Testis (tissue), 3 donors: ENCODE results near the gene IFT25. TPM values are rescaled to one million over a fixed set of nuclear protein-coding genes. Genes with fewer than 3 reads are reported as not detected.

Experiments used
- DNase-seq: peaks from one replicate; pipeline ENCODE4 v3.0.0-alpha.2; 2019
- H3K27ac ChIP-seq, 2 donors: fragments of 200-600 bp; sonication (generic); one replicate each; pipeline ENCODE4 v1.5.1; 2019
- H3K27me3 ChIP-seq: fragments of 200-600 bp; sonication (generic); one replicate; pipeline ENCODE4 v1.5.1; 2019
- H3K36me3 ChIP-seq: fragments of 200-600 bp; sonication (generic); one replicate; pipeline ENCODE4 v1.5.1; 2017; ENCODE audit warnings: low read depth; ENCODE audit errors: missing control alignments
- H3K4me1 ChIP-seq: fragments of 200-600 bp; sonication (generic); one replicate; pipeline ENCODE4 v1.5.1; 2019
- H3K4me3 ChIP-seq, 2 donors: fragments of 200-600 bp; sonication (generic); one replicate each; pipeline ENCODE4 v1.5.1; 2017 to 2019
- H3K9me3 ChIP-seq: fragments of 200-600 bp; sonication (generic); one replicate; pipeline ENCODE4 v1.5.1; 2017
- CTCF ChIP-seq, 3 experiments: fragments of 450-650 bp in 2 of 3; fragments of 200-600 bp in 1 of 3; sonication (generic) in 1 of 3; IDR thresholded peaks; one replicate each; pipeline ENCODE4 v1.5.1; 2016 to 2019; ENCODE audit warnings: antibody characterized with exemption in 3 of 3, mild to moderate bottlenecking in 2 of 3, moderate library complexity in 1 of 3
- POLR2A ChIP-seq: fragments of 450-650 bp; IDR thresholded peaks from one replicate; pipeline ENCODE4 v1.6.1; 2017; ENCODE audit warnings: antibody characterized with exemption, mild to moderate bottlenecking, moderate library complexity
- WGBS, 2 donors: methylation state at CpG; one replicate each; pipeline ENCODE4 v1.1.5; 2018; 5-methylcytosine and 5-hydroxymethylcytosine counted together
- intact Hi-C: fragments of 100-400 bp; cut with DNase I; formaldehyde crosslinking; loops from one replicate; pipeline ENCODE4 v1.15.1; 2023; ENCODE audit warnings: low total_unique reads
- polyA plus RNA-seq: library from polyadenylated mRNA; stranded (reverse); fragments of 350-450 nt; fragmentation: Illumina TruSeq; extraction: RNeasy Lipid Tissue Mini Kit (QIAGEN cat#74804); gene quantifications from one replicate; pipeline ENCODE4 v1.2.3, GENCODE V29; 2014; ENCODE audit warnings: low read depth, low replicate concordance; ENCODE audit not compliant: insufficient read depth
- total RNA-seq, 2 donors: library from RNA; depleted of rRNA; stranded (reverse); fragments of >200 nt; gene quantifications; one replicate each; pipeline ENCODE4 v1.2.3, GENCODE V29; 2016

The IFT25 gene
- total and polyA plus RNA-seq, 3 donors from 2014 or later, result 28.1 to 43.7 (median 34.1) TPM

GRCh38 chr1:53943090-53943489 lies 2.4 kb downstream of the IFT25 start:
- Histone ChIP-seq H3K4me3 (no peak overlapping the region), H3K27ac (no peak overlapping the region), H3K36me3 (no peaks in the 10 kb centered on the region), H3K27me3 (no peaks in the 10 kb centered on the region), H3K4me1 (peaks cover 10% of the 10 kb centered on the region), H3K9me3 (no peaks in the 10 kb centered on the region)
- DNase-seq, result no peak
- TF ChIP-seq POLR2A, result no peak
- TF ChIP-seq CTCF (IDR thresholded peaks at IDR 0.05), result no peak
- intact Hi-C loops, result no loop called here
- 80 to 86% methylated on average over 6 of the region's 6 CpGs for WGBS, 2 donors

DNA sequence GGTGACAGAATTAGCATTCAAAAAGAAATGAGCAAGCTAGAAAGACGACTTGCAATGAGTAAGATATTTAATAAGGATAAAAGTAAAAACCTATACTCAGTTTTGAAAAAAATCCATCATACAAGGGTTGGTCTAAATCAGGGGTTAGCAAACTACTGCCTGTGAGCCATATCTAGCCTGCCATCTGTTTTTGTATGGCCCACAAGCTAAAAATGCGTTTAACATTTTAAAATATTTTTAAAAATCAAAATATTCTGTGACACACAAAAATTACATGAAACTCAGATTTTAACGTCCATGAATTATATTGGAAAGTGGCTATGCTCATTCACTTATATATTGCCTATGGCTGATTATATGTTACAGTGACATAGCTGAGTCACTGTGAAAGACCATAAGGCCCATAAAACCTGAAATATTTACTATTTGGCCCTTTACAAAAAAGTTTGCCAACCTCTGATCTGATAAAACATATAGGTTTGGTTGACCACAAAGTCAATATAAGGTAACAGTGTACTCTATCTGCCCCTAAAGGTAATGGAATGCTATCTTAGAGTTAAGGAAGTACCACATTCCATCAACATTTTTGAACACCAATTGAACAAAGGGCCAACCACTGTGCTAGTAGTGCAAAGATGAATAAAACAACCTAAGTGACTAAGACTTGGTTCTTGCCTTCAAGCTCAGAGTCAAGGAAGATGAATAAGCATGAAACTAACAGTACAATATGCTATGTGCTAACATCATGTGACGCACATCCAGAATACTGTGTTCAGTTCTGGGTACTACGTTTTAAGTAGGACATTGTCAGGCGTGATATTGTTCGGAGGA lies 3.2 kb downstream of the IFT25 start:
- intact Hi-C loops, result no loop called here

DNA sequence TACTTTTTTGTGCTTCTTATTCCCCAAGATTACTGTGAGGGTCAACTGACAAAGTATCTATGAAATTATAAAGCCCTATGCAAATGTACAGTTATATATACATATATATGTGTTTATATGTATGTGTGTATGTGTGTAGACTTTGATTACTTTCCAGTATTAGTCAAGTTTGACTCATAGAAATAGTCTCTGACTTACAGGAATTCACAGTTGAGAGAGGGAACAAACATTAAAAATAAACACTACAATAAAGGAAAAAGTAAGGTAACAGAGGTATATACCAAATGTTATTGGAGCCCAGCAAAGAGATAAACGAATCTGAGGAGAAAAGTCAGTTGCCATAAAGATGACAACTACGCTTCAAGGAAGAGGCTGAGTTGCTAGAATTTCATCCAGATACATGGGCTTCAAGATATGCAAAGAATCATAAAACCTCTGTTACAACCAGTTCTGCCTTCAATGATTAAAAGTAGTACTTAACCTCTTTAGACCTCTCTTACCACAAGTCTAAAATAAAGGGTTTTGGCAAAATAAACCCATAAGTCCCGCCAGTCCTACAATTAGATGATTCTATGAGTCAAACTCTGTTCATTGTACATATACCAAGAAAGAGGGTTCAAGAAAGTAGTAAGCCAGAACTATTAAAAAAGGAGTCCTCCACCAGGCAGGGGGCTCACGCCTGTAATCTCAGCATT lies 7.2 kb downstream of the IFT25 start:
- H3K27me3 ChIP-seq, result no peaks in the 10 kb centered on the region
- H3K4me1 ChIP-seq, result no peaks in the 10 kb centered on the region
- 91 to 94% methylated on average over 4 of the region's 4 CpGs for WGBS, 2 donors
- H3K9me3 ChIP-seq, result no peaks in the 10 kb centered on the region
- H3K27ac ChIP-seq, result no peak overlapping the region
- no peak for TF ChIP-seq POLR2A
- no peak for TF ChIP-seq CTCF (IDR thresholded peaks at IDR 0.05)
- H3K4me3 ChIP-seq, result no peak overlapping the region
- intact Hi-C loops, result no loop called here
- no peak for DNase-seq
- no peaks in the 10 kb centered on the region for H3K36me3 ChIP-seq

More for the DNA sequence above, 3.2 kb downstream of the IFT25 start:
- TF ChIP-seq POLR2A, result no peak
- TF ChIP-seq CTCF (IDR thresholded peaks at IDR 0.05), result no peak
- Histone ChIP-seq H3K27me3 (no peaks in the 10 kb centered on the region), H3K36me3 (no peaks in the 10 kb centered on the region), H3K4me3 (no peak overlapping the region), H3K9me3 (no peaks in the 10 kb centered on the region), H3K27ac (no peak overlapping the region), H3K4me1 (peaks cover 10% of the 10 kb centered on the region)
- no peak for DNase-seq
- 90 to 91% methylated on average over 7 of the region's 7 CpGs for WGBS, 2 donors

- no peak for DNase-seq
- no peak for TF ChIP-seq CTCF (IDR thresholded peaks at IDR 0.05)
- TF ChIP-seq POLR2A, result no peak
- Histone ChIP-seq H3K9me3 (no peaks in the 10 kb centered on the region), H3K27ac (no peak overlapping the region), H3K4me1 (no peaks in the 10 kb centered on the region), H3K36me3 (no peaks in the 10 kb centered on the region), H3K4me3 (no peak overlapping the region), H3K27me3 (no peaks in the 10 kb centered on the region)
- WGBS, 2 donors, result 77 to 95% methylated on average over 1 of the region's 1 CpG
- intact Hi-C loops, result no loop called here
Observed at GRCh38 chr1:53936430-53936829, 9.1 kb downstream of the IFT25 start.
